GM23338 (cell line): Measurements from ENCODE around the gene WDR87. TPM values are rescaled to one million over a fixed set of nuclear protein-coding genes. Genes with fewer than 3 reads are reported as not detected.

ENCODE experiments used
- ATAC-seq: fragments of 200-7000 bp; cut with Tn5 transposase; 3 replicates; pipeline ENCODE4 v1.9.1; 2020
- DNase-seq: peaks from one replicate; pipeline ENCODE4 v3.0.0-alpha.2; 2015; ENCODE audit warnings: low spot score
- H2AFZ ChIP-seq: fragments of 200-600 bp; sonication (generic); 2 replicates; pipeline ENCODE4 v1.8.0; 2016; ENCODE audit warnings: antibody characterized with exemption, mild to moderate bottlenecking, moderate library complexity
- H3F3A ChIP-seq: fragments of 200-600 bp; sonication (generic); replicated peaks from 2 replicates; pipeline ENCODE4 v1.8.0; 2017; ENCODE audit warnings: antibody characterized with exemption, mixed run types, low read depth
- H3K27ac ChIP-seq: fragments of 200-600 bp; sonication (generic); 2 replicates; pipeline ENCODE4 v1.6.1; 2016; ENCODE audit warnings: low read depth
- H3K27me3 ChIP-seq: fragments of 200-600 bp; sonication (generic); 2 replicates; pipeline ENCODE4 v1.8.0; 2016; ENCODE audit warnings: mild to moderate bottlenecking, mixed run types, moderate library complexity; ENCODE audit not compliant: insufficient read depth
- H3K36me3 ChIP-seq: fragments of 200-600 bp; sonication (generic); 2 replicates; pipeline ENCODE4 v1.8.0; 2016; ENCODE audit warnings: mild to moderate bottlenecking; ENCODE audit not compliant: insufficient read depth
- H3K4me1 ChIP-seq: fragments of 200-600 bp; sonication (generic); 2 replicates; pipeline ENCODE4 v1.8.0; 2016; ENCODE audit warnings: mild to moderate bottlenecking, moderate library complexity; ENCODE audit not compliant: insufficient read depth
- H3K4me2 ChIP-seq: fragments of 200-600 bp; sonication (generic); 2 replicates; pipeline ENCODE4 v1.7.1; 2017; ENCODE audit warnings: mixed run types
- H3K4me3 ChIP-seq: fragments of 200-600 bp; sonication (generic); 2 replicates; pipeline ENCODE4 v1.6.1; 2016; ENCODE audit warnings: mixed run types
- H3K79me2 ChIP-seq: fragments of 200-600 bp; sonication (generic); replicated peaks from 2 replicates; pipeline ENCODE4 v1.8.0; 2017; ENCODE audit warnings: mild to moderate bottlenecking; ENCODE audit not compliant: insufficient read depth
- H3K9me2 ChIP-seq: fragments of 200-600 bp; sonication (generic); 2 replicates; pipeline ENCODE4 v1.8.0; 2017; ENCODE audit not compliant: insufficient read depth
- H4K20me1 ChIP-seq: fragments of 200-600 bp; sonication (generic); replicated peaks from 2 replicates; pipeline ENCODE4 v1.8.0; 2017; ENCODE audit warnings: mild to moderate bottlenecking; ENCODE audit not compliant: insufficient read depth
- H3K27ac Mint-ChIP-seq: 2 replicates; pipeline ENCODE4 v1.8.0; 2020; ENCODE audit warnings: inconsistent platforms, mild to moderate bottlenecking, moderate library complexity, mixed read lengths
- H3K27me3 Mint-ChIP-seq: 3 replicates; pipeline ENCODE4 v1.8.0; 2022; ENCODE audit warnings: low read depth, mild to moderate bottlenecking, moderate library complexity, mixed read lengths, inconsistent platforms; ENCODE audit not compliant: insufficient read depth, poor library complexity
- H3K36me3 Mint-ChIP-seq: 3 replicates; pipeline ENCODE4 v1.8.0; 2021; ENCODE audit warnings: low read depth, mild to moderate bottlenecking, inconsistent platforms, moderate library complexity, mixed read lengths
- H3K4me1 Mint-ChIP-seq: 3 replicates; pipeline ENCODE4 v1.8.0; 2020; ENCODE audit warnings: mild to moderate bottlenecking, inconsistent platforms, mixed read lengths
- H3K4me3 Mint-ChIP-seq: 3 replicates; pipeline ENCODE4 v1.8.0; 2021; ENCODE audit warnings: moderate library complexity, mild to moderate bottlenecking, inconsistent platforms, mixed read lengths
- H3K9me3 Mint-ChIP-seq: 3 replicates; pipeline ENCODE4 v1.8.0; 2020; ENCODE audit warnings: moderate library complexity, mild to moderate bottlenecking, inconsistent platforms, mixed read lengths
- CREB1 ChIP-seq: fragments of 250-450 bp; sonication (Bioruptor Pico); IDR thresholded peaks from 2 replicates; pipeline ENCODE4 v1.5.0; 2020; ENCODE audit warnings: low read depth, mild to moderate bottlenecking, moderate library complexity
- EZH2 ChIP-seq: fragments of 200-600 bp; sonication (generic); IDR thresholded peaks from one replicate; pipeline ENCODE4 v1.8.0; 2017; ENCODE audit warnings: antibody characterized with exemption, mild to moderate bottlenecking, low read depth; ENCODE audit not compliant: unreplicated experiment
- EZH2phosphoT487 ChIP-seq: fragments of 200-600 bp; sonication (generic); IDR thresholded peaks from one replicate; pipeline ENCODE4 v1.8.1; 2018; ENCODE audit warnings: antibody characterized with exemption; ENCODE audit not compliant: unreplicated experiment
- JUNB ChIP-seq: IDR thresholded peaks from one replicate; pipeline ENCODE4 v1.6.1; 2016; ENCODE audit warnings: antibody characterized with exemption; ENCODE audit not compliant: unreplicated experiment
- NANOG ChIP-seq: IDR thresholded peaks from 2 replicates; pipeline ENCODE4 v1.6.1; 2016; ENCODE audit warnings: antibody characterized with exemption, borderline replicate concordance
- POLR2AphosphoS5 ChIP-seq: IDR thresholded peaks from 2 replicates; pipeline ENCODE4 v1.6.1; 2016; ENCODE audit warnings: antibody characterized with exemption, low read depth
- STAT1 ChIP-seq: IDR thresholded peaks from one replicate; pipeline ENCODE4 v1.6.1; 2016; ENCODE audit warnings: antibody characterized with exemption; ENCODE audit not compliant: unreplicated experiment
- ZNF114 ChIP-seq: fragments of 250-450 bp; sonication (Bioruptor Pico); IDR thresholded peaks from 2 replicates; pipeline ENCODE4 v1.5.0; 2020; ENCODE audit warnings: mild to moderate bottlenecking, moderate library complexity
- ZNF331 ChIP-seq: fragments of 250-450 bp; sonication (Bioruptor Pico); IDR thresholded peaks from 2 replicates; pipeline ENCODE4 v1.5.0; 2020; ENCODE audit warnings: low read depth, mild to moderate bottlenecking, moderate library complexity
- polyA plus RNA-seq: library from polyadenylated mRNA; unstranded; fragments of >200 nt; fragmentation: Nextera tagmentation; extraction: Ambion mirVana; gene quantifications from 2 replicates; pipeline ENCODE4 v1.2.1, GENCODE V29; 2016
- total RNA-seq: library from RNA; depleted of rRNA; stranded (reverse); fragments of >200 nt; shearing (Covaris generic); gene quantifications from 2 replicates; pipeline ENCODE4 v1.2.3, GENCODE V29; 2014
- TF ChIP-seq, protein P1 (sequence below): IDR thresholded peaks from one replicate; pipeline ENCODE4 v1.6.1; 2018; ENCODE audit warnings: antibody characterized with exemption; ENCODE audit not compliant: unreplicated experiment
- TF ChIP-seq, protein P2 (sequence below): fragments of 250-450 bp; sonication (Bioruptor Pico); IDR thresholded peaks from 2 replicates; pipeline ENCODE4 v1.5.0; 2020; ENCODE audit warnings: mild to moderate bottlenecking, moderate library complexity
- TF ChIP-seq, protein P3 (sequence below): IDR thresholded peaks from 2 replicates; pipeline ENCODE4 v1.6.1; 2016; ENCODE audit warnings: antibody characterized with exemption
- TF ChIP-seq, protein P4 (sequence below), 2 experiments: fragments of 200-600 bp in 1 of 2; sonication (generic) in 1 of 2; conservative IDR thresholded peaks; 2 replicates each; pipeline versions ENCODE4 v1.5.1 to v1.6.1; 2016 to 2017; ENCODE audit warnings: antibody characterized with exemption in 2 of 2, low read depth in 2 of 2, mild to moderate bottlenecking in 2 of 2, moderate library complexity in 1 of 2

WDR87 gene
- total and polyA plus RNA-seq, 2 experiments from 2014 or later = 0.02 TPM; not detected in 1

DNA sequence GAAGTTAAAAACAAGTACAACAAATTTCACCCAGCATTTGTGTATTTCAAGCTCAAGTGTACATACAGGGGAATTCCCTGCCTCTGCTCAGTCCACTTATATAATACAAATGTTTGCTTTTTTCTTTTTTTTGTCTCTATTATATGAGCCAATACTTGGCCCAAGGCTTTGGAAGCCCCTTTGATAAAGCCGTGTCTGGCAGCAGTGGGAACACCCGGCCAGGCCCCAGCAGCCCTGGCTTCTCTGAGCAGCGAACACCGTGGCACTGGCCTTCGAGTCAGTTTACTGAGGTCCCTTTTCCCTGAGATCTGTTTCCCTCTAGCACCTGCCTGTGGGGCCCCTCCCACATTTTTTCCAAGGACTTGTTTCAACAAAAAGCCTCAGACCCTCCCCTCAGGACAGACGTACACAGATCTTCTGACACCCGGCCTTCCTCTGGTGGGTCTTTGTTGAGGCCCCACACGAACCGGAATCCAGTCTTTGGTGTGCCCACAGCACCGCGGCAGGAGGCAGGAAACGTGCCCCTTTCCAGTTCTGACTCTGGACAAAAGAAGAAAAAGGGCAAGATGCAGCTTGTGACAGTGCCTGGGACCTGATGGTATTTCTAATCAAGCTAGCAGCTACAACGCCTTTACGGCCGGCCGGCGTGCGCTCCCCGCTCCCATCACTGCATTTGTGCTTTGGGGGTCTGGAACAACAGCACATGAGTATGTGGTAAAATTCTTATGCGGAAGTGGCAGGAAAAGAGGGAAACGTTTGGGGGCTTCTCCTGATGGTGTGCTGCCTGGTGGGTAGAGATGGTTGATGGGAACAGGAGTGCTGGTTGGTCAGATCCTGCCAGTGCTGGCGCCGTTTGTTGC lies 14.4 kb upstream of the WDR87 start:
- no peak overlapping the region for H2AFZ ChIP-seq
- Mint-ChIP-seq H3K4me1 (peaks cover 4% of the 10 kb centered on the region), H3K27ac (no peak overlapping the region; the same call in 1 of the 2 replicates), H3K27me3 (peaks cover 1% of the 10 kb centered on the region), H3K36me3 (peaks cover 23% of the 10 kb centered on the region), H3K9me3 (no peaks in the 10 kb centered on the region), H3K4me3 (no peak overlapping the region)
- peaks cover under 1% of the 10 kb centered on the region; the same call in 1 of the 2 replicates for H3K4me1 ChIP-seq
- H3F3A ChIP-seq = no peaks in the 10 kb centered on the region
- H3K9me2 ChIP-seq = no peaks in the 10 kb centered on the region
- H4K20me1 ChIP-seq = peaks cover 9% of the 10 kb centered on the region; the same call in 1 of the 2 replicates
- TF ChIP-seq STAT1 (no peak), POLR2AphosphoS5 (no peak), JUNB (no peak), ZNF331 (CRISPR knock-in tag) (no peak), EZH2 (no peak), CREB1 (CRISPR knock-in tag) (no peak), ZNF114 (CRISPR knock-in tag) (no peak), EZH2phosphoT487 (no peak), NANOG (no peak)
- TF ChIP-seq, protein P1, sequence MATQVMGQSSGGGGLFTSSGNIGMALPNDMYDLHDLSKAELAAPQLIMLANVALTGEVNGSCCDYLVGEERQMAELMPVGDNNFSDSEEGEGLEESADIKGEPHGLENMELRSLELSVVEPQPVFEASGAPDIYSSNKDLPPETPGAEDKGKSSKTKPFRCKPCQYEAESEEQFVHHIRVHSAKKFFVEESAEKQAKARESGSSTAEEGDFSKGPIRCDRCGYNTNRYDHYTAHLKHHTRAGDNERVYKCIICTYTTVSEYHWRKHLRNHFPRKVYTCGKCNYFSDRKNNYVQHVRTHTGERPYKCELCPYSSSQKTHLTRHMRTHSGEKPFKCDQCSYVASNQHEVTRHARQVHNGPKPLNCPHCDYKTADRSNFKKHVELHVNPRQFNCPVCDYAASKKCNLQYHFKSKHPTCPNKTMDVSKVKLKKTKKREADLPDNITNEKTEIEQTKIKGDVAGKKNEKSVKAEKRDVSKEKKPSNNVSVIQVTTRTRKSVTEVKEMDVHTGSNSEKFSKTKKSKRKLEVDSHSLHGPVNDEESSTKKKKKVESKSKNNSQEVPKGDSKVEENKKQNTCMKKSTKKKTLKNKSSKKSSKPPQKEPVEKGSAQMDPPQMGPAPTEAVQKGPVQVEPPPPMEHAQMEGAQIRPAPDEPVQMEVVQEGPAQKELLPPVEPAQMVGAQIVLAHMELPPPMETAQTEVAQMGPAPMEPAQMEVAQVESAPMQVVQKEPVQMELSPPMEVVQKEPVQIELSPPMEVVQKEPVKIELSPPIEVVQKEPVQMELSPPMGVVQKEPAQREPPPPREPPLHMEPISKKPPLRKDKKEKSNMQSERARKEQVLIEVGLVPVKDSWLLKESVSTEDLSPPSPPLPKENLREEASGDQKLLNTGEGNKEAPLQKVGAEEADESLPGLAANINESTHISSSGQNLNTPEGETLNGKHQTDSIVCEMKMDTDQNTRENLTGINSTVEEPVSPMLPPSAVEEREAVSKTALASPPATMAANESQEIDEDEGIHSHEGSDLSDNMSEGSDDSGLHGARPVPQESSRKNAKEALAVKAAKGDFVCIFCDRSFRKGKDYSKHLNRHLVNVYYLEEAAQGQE = no peak
- TF ChIP-seq, protein P2, sequence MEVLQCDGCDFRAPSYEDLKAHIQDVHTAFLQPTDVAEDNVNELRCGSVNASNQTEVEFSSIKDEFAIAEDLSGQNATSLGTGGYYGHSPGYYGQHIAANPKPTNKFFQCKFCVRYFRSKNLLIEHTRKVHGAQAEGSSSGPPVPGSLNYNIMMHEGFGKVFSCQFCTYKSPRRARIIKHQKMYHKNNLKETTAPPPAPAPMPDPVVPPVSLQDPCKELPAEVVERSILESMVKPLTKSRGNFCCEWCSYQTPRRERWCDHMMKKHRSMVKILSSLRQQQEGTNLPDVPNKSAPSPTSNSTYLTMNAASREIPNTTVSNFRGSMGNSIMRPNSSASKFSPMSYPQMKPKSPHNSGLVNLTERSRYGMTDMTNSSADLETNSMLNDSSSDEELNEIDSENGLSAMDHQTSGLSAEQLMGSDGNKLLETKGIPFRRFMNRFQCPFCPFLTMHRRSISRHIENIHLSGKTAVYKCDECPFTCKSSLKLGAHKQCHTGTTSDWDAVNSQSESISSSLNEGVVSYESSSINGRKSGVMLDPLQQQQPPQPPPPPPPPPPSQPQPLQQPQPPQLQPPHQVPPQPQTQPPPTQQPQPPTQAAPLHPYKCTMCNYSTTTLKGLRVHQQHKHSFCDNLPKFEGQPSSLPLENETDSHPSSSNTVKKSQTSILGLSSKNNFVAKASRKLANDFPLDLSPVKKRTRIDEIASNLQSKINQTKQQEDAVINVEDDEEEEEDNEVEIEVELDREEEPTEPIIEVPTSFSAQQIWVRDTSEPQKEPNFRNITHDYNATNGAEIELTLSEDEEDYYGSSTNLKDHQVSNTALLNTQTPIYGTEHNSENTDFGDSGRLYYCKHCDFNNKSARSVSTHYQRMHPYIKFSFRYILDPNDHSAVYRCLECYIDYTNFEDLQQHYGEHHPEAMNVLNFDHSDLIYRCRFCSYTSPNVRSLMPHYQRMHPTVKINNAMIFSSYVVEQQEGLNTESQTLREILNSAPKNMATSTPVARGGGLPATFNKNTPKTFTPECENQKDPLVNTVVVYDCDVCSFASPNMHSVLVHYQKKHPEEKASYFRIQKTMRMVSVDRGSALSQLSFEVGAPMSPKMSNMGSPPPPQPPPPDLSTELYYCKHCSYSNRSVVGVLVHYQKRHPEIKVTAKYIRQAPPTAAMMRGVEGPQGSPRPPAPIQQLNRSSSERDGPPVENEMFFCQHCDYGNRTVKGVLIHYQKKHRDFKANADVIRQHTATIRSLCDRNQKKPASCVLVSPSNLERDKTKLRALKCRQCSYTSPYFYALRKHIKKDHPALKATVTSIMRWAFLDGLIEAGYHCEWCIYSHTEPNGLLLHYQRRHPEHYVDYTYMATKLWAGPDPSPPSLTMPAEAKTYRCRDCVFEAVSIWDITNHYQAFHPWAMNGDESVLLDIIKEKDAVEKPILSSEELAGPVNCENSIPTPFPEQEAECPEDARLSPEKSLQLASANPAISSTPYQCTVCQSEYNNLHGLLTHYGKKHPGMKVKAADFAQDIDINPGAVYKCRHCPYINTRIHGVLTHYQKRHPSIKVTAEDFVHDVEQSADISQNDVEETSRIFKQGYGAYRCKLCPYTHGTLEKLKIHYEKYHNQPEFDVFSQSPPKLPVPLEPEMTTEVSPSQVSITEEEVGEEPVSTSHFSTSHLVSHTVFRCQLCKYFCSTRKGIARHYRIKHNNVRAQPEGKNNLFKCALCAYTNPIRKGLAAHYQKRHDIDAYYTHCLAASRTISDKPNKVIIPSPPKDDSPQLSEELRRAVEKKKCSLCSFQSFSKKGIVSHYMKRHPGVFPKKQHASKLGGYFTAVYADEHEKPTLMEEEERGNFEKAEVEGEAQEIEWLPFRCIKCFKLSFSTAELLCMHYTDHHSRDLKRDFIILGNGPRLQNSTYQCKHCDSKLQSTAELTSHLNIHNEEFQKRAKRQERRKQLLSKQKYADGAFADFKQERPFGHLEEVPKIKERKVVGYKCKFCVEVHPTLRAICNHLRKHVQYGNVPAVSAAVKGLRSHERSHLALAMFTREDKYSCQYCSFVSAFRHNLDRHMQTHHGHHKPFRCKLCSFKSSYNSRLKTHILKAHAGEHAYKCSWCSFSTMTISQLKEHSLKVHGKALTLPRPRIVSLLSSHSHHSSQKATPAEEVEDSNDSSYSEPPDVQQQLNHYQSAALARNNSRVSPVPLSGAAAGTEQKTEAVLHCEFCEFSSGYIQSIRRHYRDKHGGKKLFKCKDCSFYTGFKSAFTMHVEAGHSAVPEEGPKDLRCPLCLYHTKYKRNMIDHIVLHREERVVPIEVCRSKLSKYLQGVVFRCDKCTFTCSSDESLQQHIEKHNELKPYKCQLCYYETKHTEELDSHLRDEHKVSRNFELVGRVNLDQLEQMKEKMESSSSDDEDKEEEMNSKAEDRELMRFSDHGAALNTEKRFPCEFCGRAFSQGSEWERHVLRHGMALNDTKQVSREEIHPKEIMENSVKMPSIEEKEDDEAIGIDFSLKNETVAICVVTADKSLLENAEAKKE (CRISPR knock-in tag) = no peak
- TF ChIP-seq, protein P3, sequence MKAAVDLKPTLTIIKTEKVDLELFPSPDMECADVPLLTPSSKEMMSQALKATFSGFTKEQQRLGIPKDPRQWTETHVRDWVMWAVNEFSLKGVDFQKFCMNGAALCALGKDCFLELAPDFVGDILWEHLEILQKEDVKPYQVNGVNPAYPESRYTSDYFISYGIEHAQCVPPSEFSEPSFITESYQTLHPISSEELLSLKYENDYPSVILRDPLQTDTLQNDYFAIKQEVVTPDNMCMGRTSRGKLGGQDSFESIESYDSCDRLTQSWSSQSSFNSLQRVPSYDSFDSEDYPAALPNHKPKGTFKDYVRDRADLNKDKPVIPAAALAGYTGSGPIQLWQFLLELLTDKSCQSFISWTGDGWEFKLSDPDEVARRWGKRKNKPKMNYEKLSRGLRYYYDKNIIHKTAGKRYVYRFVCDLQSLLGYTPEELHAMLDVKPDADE = no peak
- TF ChIP-seq, protein P4, sequence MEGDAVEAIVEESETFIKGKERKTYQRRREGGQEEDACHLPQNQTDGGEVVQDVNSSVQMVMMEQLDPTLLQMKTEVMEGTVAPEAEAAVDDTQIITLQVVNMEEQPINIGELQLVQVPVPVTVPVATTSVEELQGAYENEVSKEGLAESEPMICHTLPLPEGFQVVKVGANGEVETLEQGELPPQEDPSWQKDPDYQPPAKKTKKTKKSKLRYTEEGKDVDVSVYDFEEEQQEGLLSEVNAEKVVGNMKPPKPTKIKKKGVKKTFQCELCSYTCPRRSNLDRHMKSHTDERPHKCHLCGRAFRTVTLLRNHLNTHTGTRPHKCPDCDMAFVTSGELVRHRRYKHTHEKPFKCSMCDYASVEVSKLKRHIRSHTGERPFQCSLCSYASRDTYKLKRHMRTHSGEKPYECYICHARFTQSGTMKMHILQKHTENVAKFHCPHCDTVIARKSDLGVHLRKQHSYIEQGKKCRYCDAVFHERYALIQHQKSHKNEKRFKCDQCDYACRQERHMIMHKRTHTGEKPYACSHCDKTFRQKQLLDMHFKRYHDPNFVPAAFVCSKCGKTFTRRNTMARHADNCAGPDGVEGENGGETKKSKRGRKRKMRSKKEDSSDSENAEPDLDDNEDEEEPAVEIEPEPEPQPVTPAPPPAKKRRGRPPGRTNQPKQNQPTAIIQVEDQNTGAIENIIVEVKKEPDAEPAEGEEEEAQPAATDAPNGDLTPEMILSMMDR (conservative IDR thresholded peaks at IDR 0.05; ENCODE audit: low read depth in 2 of 2) = no peak
- DNase-seq (no peak), ATAC-seq (peak; percentile 29; the same call in 1 of the 3 replicates)
- H3K27me3 ChIP-seq = no peaks in the 10 kb centered on the region
- peak overlapping the region; percentile 63 for H3K27ac ChIP-seq
- H3K4me2 ChIP-seq = no peak overlapping the region
- H3K79me2 ChIP-seq = peaks cover 98% of the 10 kb centered on the region
- no peaks in the 10 kb centered on the region for H3K36me3 ChIP-seq
- no peak overlapping the region for H3K4me3 ChIP-seq
